Epithelial cell of esophagus (primary cell): ENCODE data around the gene THOC7.

Experiments
- DNase-seq: peaks from one replicate; pipeline ENCODE4 v3.0.0; 2010; ENCODE audit warnings: low read depth
- H3K4me3 ChIP-seq: 2 replicates; pipeline ENCODE4 v1.5.1; 2011; ENCODE audit warnings: mild to moderate bottlenecking, low read length, control low read depth
- CTCF ChIP-seq: IDR thresholded peaks from 2 replicates; pipeline ENCODE4 v1.5.1; 2011; ENCODE audit warnings: low read depth, mild to moderate bottlenecking, low read length, control low read depth, inconsistent platforms; ENCODE audit not compliant: insufficient read depth; ENCODE audit errors: missing control alignments

THOC7 gene

GRCh38 chr3:63909431-63909830, 45.8 kb upstream of the THOC7 start:
- DNase-seq, result no peak
- H3K4me3 ChIP-seq, result no peak overlapping the region
- TF ChIP-seq CTCF, result no peak

- H3K4me3 ChIP-seq, result no peak overlapping the region
- no peak for DNase-seq
- TF ChIP-seq CTCF, result no peak
Observed at GRCh38 chr3:63908776-63909175, 45.2 kb upstream of the THOC7 start.

- TF ChIP-seq CTCF, result peak; percentile 35
- DNase-seq, result no peak
- H3K4me3 ChIP-seq, result no peak overlapping the region
Observed at GRCh38 chr3:63908081-63908736, 44.6 kb upstream of the THOC7 start.

DNA sequence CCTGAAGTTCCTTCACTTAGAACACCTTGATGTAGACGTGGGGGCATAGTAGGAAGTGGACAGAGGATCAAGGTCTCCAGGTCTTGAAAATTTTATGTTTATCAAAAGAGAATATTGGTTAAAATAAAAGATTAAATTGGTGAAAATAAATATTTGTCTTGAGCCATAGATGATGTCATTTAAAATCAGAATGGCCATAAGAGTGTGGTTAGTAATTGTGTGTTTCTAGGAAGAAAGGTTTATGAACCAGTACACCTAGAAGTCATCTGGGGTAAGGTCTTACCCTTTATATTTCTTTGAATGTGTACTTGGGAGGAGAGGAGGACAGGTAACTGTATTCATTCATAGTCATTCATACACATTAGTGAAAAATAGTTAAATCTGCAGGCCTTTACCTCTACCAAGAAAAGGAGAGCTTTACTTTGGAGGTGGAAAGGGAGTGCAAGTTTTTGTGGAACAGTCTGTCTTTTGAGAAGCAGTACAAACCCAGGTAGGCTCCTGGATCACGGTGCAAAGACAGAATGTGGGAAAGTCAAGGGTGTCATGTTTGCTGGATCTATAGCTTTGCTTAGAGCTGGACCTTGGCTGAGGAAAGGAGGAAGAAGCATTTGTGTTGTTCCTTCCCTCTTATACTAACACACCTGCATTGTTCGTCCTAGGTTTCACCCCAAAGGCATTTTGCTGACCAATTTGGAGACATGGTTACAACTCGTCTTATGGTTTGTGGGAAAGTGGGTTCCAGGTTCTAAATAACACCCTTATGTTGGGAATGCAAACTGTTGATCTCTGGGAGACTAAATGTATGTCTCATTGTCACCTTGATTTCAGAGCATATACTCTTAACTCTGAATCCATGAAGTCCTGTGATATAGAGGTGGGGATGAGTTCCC, 42.4 kb upstream of the THOC7 start:
- no peak for DNase-seq
- TF ChIP-seq CTCF, result no peak
- no peak overlapping the region for H3K4me3 ChIP-seq

DNA sequence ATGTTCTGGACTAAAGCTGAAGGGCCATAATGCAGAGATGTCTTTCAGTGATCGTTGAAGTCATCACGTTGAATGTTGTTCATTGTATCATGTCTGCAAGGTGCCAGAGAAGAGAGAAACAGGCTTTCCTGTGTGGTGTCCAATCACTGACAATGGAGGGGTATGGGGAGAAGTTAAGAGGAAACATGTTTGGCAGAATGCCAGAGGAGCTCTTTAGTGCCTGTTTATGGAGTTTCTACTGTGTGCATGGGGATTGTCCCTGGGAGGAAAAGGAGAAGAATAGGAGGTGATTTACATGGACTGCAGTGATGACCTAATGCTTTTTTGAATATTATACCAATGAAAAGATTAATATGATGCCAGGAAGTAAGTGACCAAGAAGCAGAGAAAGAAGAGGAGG, 36.9 kb upstream of the THOC7 start:
- no peak for DNase-seq
- no peak for TF ChIP-seq CTCF

GRCh38 chr3:63900010-63900409, 36.4 kb upstream of the THOC7 start:
- no peak for TF ChIP-seq CTCF
- no peak for DNase-seq
- H3K4me3 ChIP-seq, result no peak overlapping the region

More for the DNA sequence above, 36.9 kb upstream of the THOC7 start:
- H3K4me3 ChIP-seq, result no peak overlapping the region
